ENCODE results near the gene ACSL3. TPM values are rescaled to one million over a fixed set of nuclear protein-coding genes. Genes with fewer than 3 reads are reported as not detected.

The ACSL3 gene
- total RNA-seq, 1 donor from 2014 or later: 48.9 TPM

DNA sequence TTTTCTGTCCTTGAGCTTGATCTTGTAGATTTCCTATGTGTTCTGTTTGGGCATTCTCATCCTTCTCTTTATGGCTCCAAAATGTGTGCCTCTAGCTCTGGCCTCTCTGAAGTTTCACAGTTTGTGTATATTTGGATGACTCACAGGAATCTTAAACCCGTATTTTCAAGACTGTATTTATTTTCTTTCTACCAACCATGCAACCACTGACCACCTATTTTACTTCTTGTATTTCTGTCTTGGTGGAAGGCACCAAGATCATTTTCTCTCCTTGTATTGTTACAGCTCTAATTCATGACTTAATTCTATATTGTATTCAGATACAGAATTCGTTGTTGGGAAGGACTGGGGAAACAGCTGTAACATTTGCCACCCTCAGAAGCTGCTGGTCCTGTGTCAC lies 39.5 kb downstream of the ACSL3 start:
- H3K36me3 ChIP-seq: no peaks in the 10 kb centered on the region
- H3K27ac ChIP-seq: no peak overlapping the region
- peaks cover 0 to 23% of the 10 kb centered on the region in 2 donors for H3K4me1 ChIP-seq
- no peaks in the 10 kb centered on the region for H3K27me3 ChIP-seq
- intact Hi-C loops (cut with DNase I): loop anchor here (5.0 kb wide), 1 partner anchor 148 kb away; no protein-coding TSS in a partner anchor
- H3K4me3 ChIP-seq: no peak overlapping the region
- H3K9me3 ChIP-seq: no peaks in the 10 kb centered on the region
- no peak for DNase-seq (ENCODE audit: low spot score in 2 of 2)
- no peak for TF ChIP-seq CTCF (IDR thresholded peaks at IDR 0.05)

DNA sequence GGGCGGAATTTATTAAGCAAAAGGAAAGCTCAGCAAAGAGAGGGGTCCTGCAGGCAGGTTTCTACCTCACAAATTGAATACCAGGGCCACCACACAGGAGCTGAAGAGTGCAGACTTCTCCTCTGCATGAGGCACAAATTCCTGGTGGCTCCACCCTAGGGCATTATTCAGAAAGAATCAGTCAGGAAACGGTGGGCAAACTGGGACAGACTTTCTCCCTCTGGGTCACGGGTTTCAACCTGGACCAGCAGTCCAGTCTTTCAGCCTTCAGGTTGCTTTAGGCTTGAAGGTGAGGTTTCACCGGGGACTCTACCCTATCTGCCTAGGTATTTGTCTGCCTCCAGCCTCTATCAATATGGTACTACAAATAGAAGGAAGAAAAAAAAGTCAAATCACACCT lies 41.8 kb downstream of the ACSL3 start:
- H3K36me3 ChIP-seq: no peaks in the 10 kb centered on the region
- intact Hi-C loops (cut with DNase I): loop anchor here (2.0 to 5.0 kb wide), 2 partner anchors 42 to 150 kb away; partner anchors contain the start of gene ACSL3
- H3K4me3 ChIP-seq: no peak overlapping the region
- peaks cover 3 to 27% of the 10 kb centered on the region in 2 donors for H3K4me1 ChIP-seq
- H3K27ac ChIP-seq: peak overlapping the region in 1 of 2 donors; percentile 16
- no peak for DNase-seq (ENCODE audit: low spot score in 2 of 2)
- no peak for TF ChIP-seq CTCF (IDR thresholded peaks at IDR 0.05)
- H3K9me3 ChIP-seq: no peaks in the 10 kb centered on the region
- no peaks in the 10 kb centered on the region for H3K27me3 ChIP-seq

- H3K27me3 ChIP-seq: no peaks in the 10 kb centered on the region
- no peaks in the 10 kb centered on the region for H3K36me3 ChIP-seq
- peak; percentile 42 to 57 (median 44) for TF ChIP-seq CTCF (IDR thresholded peaks at IDR 0.05)
- peaks cover 3 to 29% of the 10 kb centered on the region in 2 donors for H3K4me1 ChIP-seq
- H3K4me3 ChIP-seq: no peak overlapping the region
- no peaks in the 10 kb centered on the region for H3K9me3 ChIP-seq
- intact Hi-C loops (cut with DNase I): loop anchor here (2.0 to 5.0 kb wide), 3 partner anchors 43 to 197 kb away; partner anchors contain the start of gene ACSL3
- DNase-seq (ENCODE audit: low spot score in 2 of 2): no peak
- H3K27ac ChIP-seq: peak overlapping the region in 1 of 2 donors; percentile 61
Measured at GRCh38 chr2:222903234-222904220, 42.7 kb downstream of the ACSL3 start.

- no peaks in the 10 kb centered on the region for H3K27me3 ChIP-seq
- H3K36me3 ChIP-seq: peaks cover 0 to 5% of the 10 kb centered on the region in 2 donors
- intact Hi-C loops (cut with DNase I): loop anchor here (2.0 to 5.0 kb wide), 2 partner anchors 152 to 198 kb away; no protein-coding TSS in a partner anchor
- no peak for DNase-seq (ENCODE audit: low spot score in 2 of 2)
- peak overlapping the region in 1 of 2 donors; percentile 67 for H3K27ac ChIP-seq
- no peak overlapping the region for H3K4me3 ChIP-seq
- H3K9me3 ChIP-seq: no peaks in the 10 kb centered on the region
- TF ChIP-seq CTCF (IDR thresholded peaks at IDR 0.05): no peak
- peaks cover 3 to 26% of the 10 kb centered on the region in 2 donors for H3K4me1 ChIP-seq
Measured at GRCh38 chr2:222904557-222905258, 43.9 kb downstream of the ACSL3 start.

DNA sequence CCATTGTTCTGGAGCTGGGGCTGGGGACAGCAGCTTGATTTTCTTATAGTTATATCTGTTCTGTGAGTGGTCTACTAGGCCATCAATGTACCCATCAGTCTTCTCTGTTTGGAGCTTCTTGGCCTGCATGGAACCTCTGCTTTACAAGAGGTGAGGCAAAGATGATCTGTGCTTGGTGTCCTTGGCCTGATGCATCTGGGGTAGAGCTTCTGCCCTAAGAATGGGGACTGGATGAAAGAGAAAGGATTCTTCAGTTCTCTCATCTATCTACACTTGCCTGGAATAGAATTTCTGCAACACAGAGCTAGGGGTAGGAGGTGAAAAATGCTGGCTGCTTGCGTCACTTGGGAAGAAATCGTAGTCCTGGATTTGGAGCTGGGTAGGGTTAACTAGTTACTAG lies 46.2 kb downstream of the ACSL3 start:
- H3K4me1 ChIP-seq: peaks cover 3 to 24% of the 10 kb centered on the region in 2 donors
- H3K27me3 ChIP-seq: no peaks in the 10 kb centered on the region
- no peak for DNase-seq (ENCODE audit: low spot score in 2 of 2)
- TF ChIP-seq CTCF (IDR thresholded peaks at IDR 0.05): no peak
- intact Hi-C loops (cut with DNase I): no loop called here
- H3K27ac ChIP-seq: no peak overlapping the region
- H3K9me3 ChIP-seq: no peaks in the 10 kb centered on the region
- H3K36me3 ChIP-seq: peaks cover 0 to 9% of the 10 kb centered on the region in 2 donors
- H3K4me3 ChIP-seq: no peak overlapping the region

Data from ascending aorta (tissue), 2 donors.